ENCODE data around the gene ZNF732. TPM values are rescaled to one million over a fixed set of nuclear protein-coding genes. Genes with fewer than 3 reads are reported as not detected.

ZNF732 gene
- total and polyA plus RNA-seq, 2 donors (not counting 1 experiment from before 2014, with no cell fraction given), result 0.33 TPM; not detected in 1

- Histone ChIP-seq H3K9ac (ENCODE audit: insufficient read depth, low read length) (peak overlapping the region; percentile 81), H3K9me3 (ENCODE audit: control insufficient read depth, insufficient read depth, low read depth, low read length) (no peaks in the 10 kb centered on the region), H4K20me1 (ENCODE audit: control insufficient read depth, extremely low read depth, insufficient read depth, low read length) (no peaks in the 10 kb centered on the region), H3K4me1 (ENCODE audit: control insufficient read depth, extremely low read depth, insufficient read depth, low read length) (no peaks in the 10 kb centered on the region), H3K27ac (ENCODE audit: insufficient read depth, low read length) (peak overlapping the region; percentile 97), H3K4me3 (replicated peaks in 1 of 4; ENCODE audit: control extremely low read depth in 1 of 4, insufficient read depth in 1 of 4, low read depth in 3 of 4, low read length in 4 of 4) (peak overlapping the region; percentile 75 to 89 (median 84)), H3K27me3 (ENCODE audit: control insufficient read depth, insufficient read depth, low read length) (no peaks in the 10 kb centered on the region), H3K36me3 (ENCODE audit: control insufficient read depth, insufficient read depth, low read length) (no peaks in the 10 kb centered on the region), H2AFZ (ENCODE audit: low read length) (peak overlapping the region; percentile 83), H3K79me2 (ENCODE audit: control insufficient read depth, insufficient read depth, low read length) (peaks cover 25% of the 10 kb centered on the region), H3K4me2 (ENCODE audit: extremely low read depth, insufficient read depth, low read length) (peak overlapping the region; percentile 85)
- TF ChIP-seq CTCF (conservative IDR thresholded peaks at IDR 0.05 in 1 of 2, IDR thresholded peaks at IDR 0.05 in 1 of 2; ENCODE audit: low read depth in 1 of 2, low read length in 2 of 2), result no peak
- TF ChIP-seq EZH2 (IDR thresholded peaks at IDR 0.05; ENCODE audit: low read length, missing control alignments), result no peak
- peak; percentile 40 to 53 for DNase-seq (ENCODE audit: low read depth in 2 of 2)
Observed at GRCh38 chr4:337932-338758, 32.9 kb upstream of the ZNF732 start.

GRCh38 chr4:337143-337931 lies 32.1 kb upstream of the ZNF732 start, which contains the start of gene ZNF141:
Gene ZNF141 (plus strand): TSS chr4:337814. CDS start chr4:337984, 170 bp downstream.
- TF ChIP-seq CTCF (conservative IDR thresholded peaks at IDR 0.05 in 1 of 2, IDR thresholded peaks at IDR 0.05 in 1 of 2; ENCODE audit: low read depth in 1 of 2, low read length in 2 of 2), result no peak
- TF ChIP-seq EZH2 (IDR thresholded peaks at IDR 0.05; ENCODE audit: low read length, missing control alignments), result no peak
- Histone ChIP-seq H3K27ac (ENCODE audit: insufficient read depth, low read length) (peak within 1 kb of the TSS; percentile 97), H4K20me1 (ENCODE audit: control insufficient read depth, extremely low read depth, insufficient read depth, low read length) (no peaks in the 10 kb centered on the region), H2AFZ (ENCODE audit: low read length) (peak within 1 kb of the TSS; percentile 100), H3K9me3 (ENCODE audit: control insufficient read depth, insufficient read depth, low read depth, low read length) (no peaks in the 10 kb centered on the region), H3K4me3 (replicated peaks in 1 of 4; ENCODE audit: control extremely low read depth in 1 of 4, insufficient read depth in 1 of 4, low read depth in 3 of 4, low read length in 4 of 4) (peak within 1 kb of the TSS; percentile 75 to 89 (median 84)), H3K79me2 (ENCODE audit: control insufficient read depth, insufficient read depth, low read length) (peaks cover 25% of the 10 kb centered on the region), H3K36me3 (ENCODE audit: control insufficient read depth, insufficient read depth, low read length) (no peaks in the 10 kb centered on the region), H3K4me1 (ENCODE audit: control insufficient read depth, extremely low read depth, insufficient read depth, low read length) (no peaks in the 10 kb centered on the region), H3K4me2 (ENCODE audit: extremely low read depth, insufficient read depth, low read length) (peak within 1 kb of the TSS; percentile 94), H3K27me3 (ENCODE audit: control insufficient read depth, insufficient read depth, low read length) (no peaks in the 10 kb centered on the region), H3K9ac (ENCODE audit: insufficient read depth, low read length) (peak within 1 kb of the TSS; percentile 81)
- DNase-seq (ENCODE audit: low read depth in 2 of 2), result peak; percentile 97 to 99

- TF ChIP-seq CTCF (conservative IDR thresholded peaks at IDR 0.05 in 1 of 2, IDR thresholded peaks at IDR 0.05 in 1 of 2; ENCODE audit: low read depth in 1 of 2, low read length in 2 of 2) (no peak), EZH2 (IDR thresholded peaks at IDR 0.05; ENCODE audit: low read length, missing control alignments) (no peak)
- Histone ChIP-seq H3K36me3 (ENCODE audit: control insufficient read depth, insufficient read depth, low read length) (no peaks in the 10 kb centered on the region), H3K9ac (ENCODE audit: insufficient read depth, low read length) (peak overlapping the region; percentile 65), H3K79me2 (ENCODE audit: control insufficient read depth, insufficient read depth, low read length) (peaks cover 22% of the 10 kb centered on the region), H3K27me3 (ENCODE audit: control insufficient read depth, insufficient read depth, low read length) (no peaks in the 10 kb centered on the region), H4K20me1 (ENCODE audit: control insufficient read depth, extremely low read depth, insufficient read depth, low read length) (no peaks in the 10 kb centered on the region), H3K9me3 (ENCODE audit: control insufficient read depth, insufficient read depth, low read depth, low read length) (no peaks in the 10 kb centered on the region), H3K4me3 (replicated peaks in 1 of 4; ENCODE audit: control extremely low read depth in 1 of 4, insufficient read depth in 1 of 4, low read depth in 3 of 4, low read length in 4 of 4) (peak overlapping the region; percentile 75 to 89 (median 80)), H3K27ac (ENCODE audit: insufficient read depth, low read length) (peak overlapping the region; percentile 97), H2AFZ (ENCODE audit: low read length) (peak overlapping the region; percentile 100), H3K4me2 (ENCODE audit: extremely low read depth, insufficient read depth, low read length) (peak overlapping the region; percentile 94), H3K4me1 (ENCODE audit: control insufficient read depth, extremely low read depth, insufficient read depth, low read length) (no peaks in the 10 kb centered on the region)
- DNase-seq (ENCODE audit: low read depth in 2 of 2), result no peak
Observed at GRCh38 chr4:336893-337142, 31.5 kb upstream of the ZNF732 start.

Data from fibroblast of lung (primary cell).